MV-4-11 (cell line): ENCODE measurements around the gene ANKRD42.
"Not testable (repeated sequence)": the region's sequence is repeated elsewhere in the genome, so short reads cannot be mapped to it uniquely, and the experiment has no call there.

ENCODE experiments used
- DNase-seq: peaks from one replicate; lab custom pipeline; 2025; lab: John Stamatoyannopoulos, UW

ANKRD42 gene

DNA sequence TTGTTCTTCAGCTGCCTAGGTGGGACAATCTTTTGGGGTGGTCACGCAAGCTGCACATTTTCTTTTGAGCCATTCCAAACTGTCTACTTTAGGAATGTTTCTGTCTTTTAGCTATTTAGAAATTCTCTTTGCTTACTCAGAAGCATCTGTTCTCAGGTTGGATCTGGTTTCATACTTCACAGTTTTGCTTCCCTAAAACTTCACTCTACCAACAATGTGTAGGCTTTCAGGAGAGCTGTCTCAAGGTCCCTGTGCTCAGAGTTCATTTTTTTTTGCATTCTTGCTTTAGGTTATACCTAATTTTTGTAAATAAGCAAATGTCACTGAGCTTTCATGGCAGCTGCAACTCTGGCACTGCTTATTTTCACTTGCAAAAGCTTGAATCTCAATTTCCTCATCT, 55.9 kb downstream of the ANKRD42 start:
- peak; percentile 24 for DNase-seq

DNA sequence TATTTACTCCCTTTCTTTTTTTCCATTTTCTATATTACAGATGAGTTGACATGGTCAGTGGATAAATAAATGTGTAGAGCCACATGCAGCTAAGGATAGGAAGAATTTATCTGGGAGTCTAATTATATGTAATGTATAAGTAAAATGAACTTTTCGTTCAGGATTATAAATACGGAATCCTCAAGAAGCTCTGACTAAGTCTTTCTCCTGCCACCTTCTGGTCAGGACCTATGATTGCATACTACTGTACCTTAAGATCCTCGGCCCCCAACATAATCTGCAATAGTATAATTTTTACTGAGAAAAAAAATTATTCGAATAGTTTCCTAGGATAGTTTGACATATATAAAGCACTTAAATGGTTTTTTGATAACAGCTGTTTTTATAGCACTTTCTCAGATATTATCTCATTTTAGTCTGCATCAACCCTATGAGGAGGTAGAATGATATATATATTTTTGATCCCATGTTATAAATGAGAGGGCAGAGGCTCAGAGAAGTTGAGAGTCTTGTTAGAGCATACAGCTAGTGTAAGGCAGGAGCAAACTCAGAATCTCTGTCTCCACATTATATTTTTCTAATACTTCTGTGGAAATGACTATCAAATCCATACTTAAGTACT, 56.6 kb downstream of the ANKRD42 start:
- peak; percentile 10 for DNase-seq

GRCh38 chr11:83252266-83252665, 58.8 kb downstream of the ANKRD42 start:
- no peak for DNase-seq

GRCh38 chr11:83252941-83253340, 59.4 kb downstream of the ANKRD42 start:
- no peak for DNase-seq

DNA sequence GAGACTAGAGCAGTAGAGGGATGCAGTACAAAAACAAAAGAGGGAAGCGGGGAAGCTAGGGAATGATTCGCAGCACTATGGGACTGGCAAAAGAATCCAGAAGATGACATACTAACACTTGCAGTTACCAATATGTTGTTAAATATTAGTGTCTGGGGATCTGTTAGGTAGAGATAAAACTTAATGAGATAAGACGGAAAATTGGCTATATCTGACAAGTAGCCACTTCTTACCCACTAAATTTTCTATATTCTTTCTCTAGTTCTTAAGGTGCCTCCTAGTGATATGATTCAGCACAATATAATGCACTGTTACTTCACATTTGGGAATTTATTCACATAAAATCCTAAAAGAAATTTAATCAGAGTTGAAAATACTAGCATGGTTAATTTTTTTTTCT, 61.9 kb downstream of the ANKRD42 start:
- no peak for DNase-seq

GRCh38 chr11:83256602-83257340, 63.3 kb downstream of the ANKRD42 start:
- DNase-seq, result no peak

GRCh38 chr11:83257761-83258168, 64.3 kb downstream of the ANKRD42 start:
- DNase-seq, result peak; percentile 58

GRCh38 chr11:83259559-83259958, 66.0 kb downstream of the ANKRD42 start:
- DNase-seq, result no peak

- no peak for DNase-seq
These were observed 71.8 kb downstream of the ANKRD42 start for GRCh38 chr11:83265331-83265730.

- DNase-seq, result not testable (repeated sequence)
These were observed 75.6 kb downstream of the ANKRD42 start for GRCh38 chr11:83269080-83269479.

GRCh38 chr11:83271734-83272133, 78.2 kb downstream of the ANKRD42 start:
- not testable (repeated sequence) for DNase-seq

DNA sequence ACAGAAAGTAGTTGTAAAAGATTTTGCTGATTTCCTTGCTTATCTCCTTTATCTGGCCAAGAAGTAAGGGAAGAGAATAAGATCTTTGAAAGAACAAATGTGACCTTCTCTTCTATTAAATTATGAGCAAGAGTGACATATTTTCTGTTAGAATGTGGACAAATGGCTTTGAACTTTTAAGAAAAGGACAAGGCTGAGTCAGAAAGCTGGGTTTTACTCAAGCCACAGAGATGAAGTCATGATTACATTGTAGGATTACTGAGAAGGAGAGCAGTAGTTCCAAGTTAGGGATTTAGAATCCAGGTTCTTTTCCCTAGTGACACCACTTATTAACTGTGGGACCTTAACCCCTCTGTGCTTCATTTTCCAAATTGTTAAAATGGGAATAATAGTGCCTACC, 79.1 kb downstream of the ANKRD42 start:
- no peak for DNase-seq

DNA sequence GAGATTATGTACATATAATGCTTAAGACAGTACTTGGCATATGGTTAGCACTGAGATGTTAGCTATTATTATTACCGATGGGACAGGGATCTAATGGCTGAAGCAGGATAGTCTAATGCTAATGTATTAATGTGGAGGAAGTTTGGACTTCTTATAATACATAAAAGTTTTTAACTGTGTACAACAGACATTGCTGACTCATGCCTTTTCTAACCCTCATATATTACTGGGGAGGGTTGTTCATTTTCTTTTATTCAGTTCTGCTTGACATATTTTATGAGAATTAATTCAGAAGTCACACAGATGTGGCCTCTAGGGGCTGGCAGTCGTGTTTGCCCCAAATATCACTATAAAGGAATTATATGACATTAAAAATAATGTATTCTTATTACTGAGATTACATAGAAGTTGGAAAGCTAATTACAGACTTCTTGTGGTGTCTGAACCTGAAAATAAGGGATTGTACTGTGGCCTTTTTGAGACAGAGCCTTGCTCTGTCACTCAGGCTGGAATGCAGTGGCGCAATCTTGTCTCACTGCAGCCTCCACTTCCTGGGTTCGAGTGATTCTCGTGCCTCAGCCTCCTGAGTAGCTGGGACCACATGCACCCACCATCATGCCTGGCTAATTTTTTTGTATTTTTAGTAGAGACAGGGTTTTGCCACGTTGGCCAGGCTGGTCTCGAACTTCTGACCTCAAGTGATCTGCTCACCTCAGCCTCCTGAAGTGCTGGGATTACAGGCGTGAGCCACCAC, 82.6 kb downstream of the ANKRD42 start:
- DNase-seq, result no peak

GRCh38 chr11:83278351-83278750, 84.8 kb downstream of the ANKRD42 start:
- no peak for DNase-seq

- DNase-seq, result no peak
These were observed 86.7 kb downstream of the ANKRD42 start for GRCh38 chr11:83280256-83280655.

- no peak for DNase-seq
These were observed 88.7 kb downstream of the ANKRD42 start for GRCh38 chr11:83282084-83282716.

DNA sequence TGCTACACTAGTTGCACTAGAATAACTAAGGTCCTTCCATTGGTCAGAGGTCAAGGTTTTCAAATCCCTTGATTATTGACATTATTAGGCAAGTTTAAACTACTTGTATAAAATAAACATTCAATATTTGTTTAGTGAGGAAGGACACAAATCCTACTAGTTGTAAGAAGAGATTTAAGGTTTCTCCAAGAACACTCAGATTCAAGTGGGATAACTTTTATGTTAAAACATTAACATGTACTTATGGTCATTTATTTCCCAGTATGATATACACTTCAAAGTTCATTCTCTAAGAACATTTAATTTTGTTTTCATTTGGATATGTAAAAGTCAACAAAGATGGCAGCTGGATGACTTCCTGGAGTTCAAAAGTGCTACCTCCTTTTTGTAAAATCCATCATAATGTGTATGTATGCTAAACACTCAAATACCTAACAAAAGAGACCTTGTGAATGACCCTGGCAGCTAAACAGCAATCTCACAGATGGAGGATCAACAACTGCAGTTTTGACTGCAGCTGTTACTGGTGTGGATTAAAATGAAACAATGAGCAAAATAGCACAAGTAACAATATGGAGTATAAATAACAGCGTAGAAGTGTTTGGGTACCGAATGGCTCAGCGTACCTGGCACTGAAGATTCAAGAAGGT, 91.1 kb downstream of the ANKRD42 start:
- no peak for DNase-seq

GRCh38 chr11:83285151-83285770, 91.7 kb downstream of the ANKRD42 start:
- DNase-seq, result peak; percentile 67

- DNase-seq, result peak; percentile 96
These were observed 92.4 kb downstream of the ANKRD42 start, which contains the start of gene CCDC90B for GRCh38 chr11:83285771-83286528. CCDC90B (minus strand) TSS chr11:83286367; CDS start chr11:83285972, 395 bp downstream.

DNA sequence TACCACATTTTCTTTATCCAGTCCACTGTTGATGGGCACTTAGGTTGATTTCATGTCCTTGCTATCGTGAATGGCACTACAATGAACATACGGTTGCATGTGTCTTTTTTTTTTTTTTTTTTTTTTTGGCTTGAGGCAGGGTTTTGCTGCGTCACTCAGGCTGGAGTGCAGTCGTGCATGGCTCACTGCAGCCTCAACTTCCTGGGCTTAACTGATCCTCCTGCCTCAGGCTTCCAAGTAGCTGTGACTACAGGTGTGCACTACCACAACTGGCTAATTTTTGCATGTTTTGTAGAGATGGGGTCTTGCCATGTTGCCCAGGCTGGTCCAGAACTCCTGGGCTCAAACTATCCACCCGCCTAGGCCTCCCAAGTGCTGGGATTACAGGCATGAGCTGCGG, 94.1 kb downstream of the ANKRD42 start:
- no peak for DNase-seq
